ENCODE measurements around the gene SURF2.
"Not testable (repeated sequence)": the region's sequence is repeated elsewhere in the genome, so short reads cannot be mapped to it uniquely, and the experiment has no call there.

The SURF2 gene

GRCh38 chr9:133357656-133358055 lies 1.3 kb downstream of the SURF2 start:
- no peak for DNase-seq

GRCh38 chr9:133359399-133360175 lies 3.2 kb downstream of the SURF2 start:
- DNase-seq: peak in 1 of 2 experiments; percentile 24

- DNase-seq: no peak
Observed at GRCh38 chr9:133360400-133361393, 4.3 kb downstream of the SURF2 start.

- no peak for DNase-seq
Observed at GRCh38 chr9:133361507-133362092, 5.2 kb downstream of the SURF2 start.

- no peak for DNase-seq
Observed at GRCh38 chr9:133362359-133363044, 6.2 kb downstream of the SURF2 start.

- DNase-seq: no peak
Observed at GRCh38 chr9:133366435-133366834, 10.1 kb downstream of the SURF2 start.

GRCh38 chr9:133367221-133367620 lies 10.9 kb downstream of the SURF2 start:
- no peak for DNase-seq

- DNase-seq: no peak
Observed at GRCh38 chr9:133367778-133368177, 11.4 kb downstream of the SURF2 start.

- no peak for DNase-seq
Observed at GRCh38 chr9:133368249-133368881, 12.0 kb downstream of the SURF2 start.

- no peak for DNase-seq
Observed at GRCh38 chr9:133369422-133369821, 13.1 kb downstream of the SURF2 start.

GRCh38 chr9:133369933-133370332 lies 13.6 kb downstream of the SURF2 start:
- DNase-seq: no peak

- no peak for DNase-seq
Observed at GRCh38 chr9:133370685-133371084, 14.3 kb downstream of the SURF2 start.

GRCh38 chr9:133371261-133371711 lies 14.9 kb downstream of the SURF2 start:
- no peak for DNase-seq

GRCh38 chr9:133372144-133372543 lies 15.8 kb downstream of the SURF2 start:
- no peak for DNase-seq

GRCh38 chr9:133374612-133375115 lies 18.3 kb downstream of the SURF2 start:
- DNase-seq: no peak

- DNase-seq: peak in 1 of 2 experiments; percentile 61
Observed at GRCh38 chr9:133375116-133375723, 18.9 kb downstream of the SURF2 start.

GRCh38 chr9:133375724-133376654 lies 19.6 kb downstream of the SURF2 start, which contains the start of the genes STKLD1 and SURF4:
TSS of gene STKLD1 (plus strand) at chr9:133376366. CDS start at chr9:133376474, 108 bp downstream.
TSS of gene SURF4 (minus strand) at chr9:133376060. CDS start at chr9:133375969, 91 bp downstream.
- peak; percentile 65 to 95 for DNase-seq

GRCh38 chr9:133377280-133377679 lies 20.9 kb downstream of the SURF2 start:
- not testable (repeated sequence) for DNase-seq

- DNase-seq: no peak
Observed at GRCh38 chr9:133377721-133378216, 21.4 kb downstream of the SURF2 start.
